ENCODE results near the gene DDX39B.
A peak's percentile ranks its signal among the peaks of the same experiment; 100 is the strongest.
"Not testable (repeated sequence)": the region's sequence is repeated elsewhere in the genome, so short reads cannot be mapped to it uniquely, and the experiment has no call there.

DDX39B gene

GRCh38 chr6:31569861-31570536, 28.2 kb upstream of the DDX39B start:
- Mint-ChIP-seq H3K36me3 (peaks cover 15% of the 10 kb centered on the region), H3K27ac (peak overlapping the region; percentile 40), H3K4me3 (no peak overlapping the region), H3K27me3 (peaks cover 22% of the 10 kb centered on the region), H3K9me3 (no peaks in the 10 kb centered on the region), H3K4me1 (peaks cover 85% of the 10 kb centered on the region)
- CTCF ChIA-PET = interaction anchor here (0.9 to 27.0 kb wide), 4 partner anchors 9 to 24 kb away, joined by 3 to 780 read pairs (median 16); partner anchors contain the start of genes LST1 and NCR3
- no peak for DNase-seq

- peak; percentile 84 for DNase-seq
- peak overlapping the region; percentile 27 for H3K4me3 Mint-ChIP-seq
- H3K27me3 Mint-ChIP-seq = peaks cover 33% of the 10 kb centered on the region
- H3K4me1 Mint-ChIP-seq = peaks cover 73% of the 10 kb centered on the region
- peaks cover 21% of the 10 kb centered on the region for H3K36me3 Mint-ChIP-seq
- peak overlapping the region; percentile 85 for H3K27ac Mint-ChIP-seq
- CTCF ChIA-PET = interaction anchor here (1.0 to 27.0 kb wide), 5 partner anchors 9 to 25 kb away, joined by 4 to 780 read pairs (median 9); partner anchors contain the start of genes LST1, LTB and NCR3
- no peaks in the 10 kb centered on the region for H3K9me3 Mint-ChIP-seq
These were observed 26.7 kb upstream of the DDX39B start for GRCh38 chr6:31568537-31568961.

- Mint-ChIP-seq H3K27ac (peak overlapping the region; percentile 85), H3K36me3 (peaks cover 22% of the 10 kb centered on the region), H3K4me3 (peak overlapping the region; percentile 13), H3K4me1 (peaks cover 71% of the 10 kb centered on the region), H3K9me3 (no peaks in the 10 kb centered on the region), H3K27me3 (peaks cover 33% of the 10 kb centered on the region)
- CTCF ChIA-PET = interaction anchor here (1.0 to 27.0 kb wide), 6 partner anchors 9 to 26 kb away, joined by 4 to 780 read pairs (median 8); partner anchors contain the start of genes LST1, LTB and NCR3
- peak; percentile 52 for DNase-seq
These were observed 25.9 kb upstream of the DDX39B start for GRCh38 chr6:31567531-31568370.

- peak overlapping the region; percentile 63 for H3K4me3 Mint-ChIP-seq
- no peaks in the 10 kb centered on the region for H3K9me3 Mint-ChIP-seq
- H3K36me3 Mint-ChIP-seq = peaks cover 61% of the 10 kb centered on the region
- H3K27ac Mint-ChIP-seq = peak overlapping the region; percentile 91
- CTCF ChIA-PET = interaction anchor here (2.5 to 17.7 kb wide), 2 partner anchors 10 to 28 kb away, joined by 12 to 1087 read pairs; partner anchors contain the start of genes LST1, LTB, NCR3 and TNF
- no peak for DNase-seq
- peaks cover 73% of the 10 kb centered on the region for H3K4me1 Mint-ChIP-seq
- peaks cover 30% of the 10 kb centered on the region for H3K27me3 Mint-ChIP-seq
These were observed 18.9 kb upstream of the DDX39B start for GRCh38 chr6:31560697-31561058.

GRCh38 chr6:31559958-31560696, 18.3 kb upstream of the DDX39B start:
- H3K9me3 Mint-ChIP-seq = no peaks in the 10 kb centered on the region
- DNase-seq = peak; percentile 69
- H3K27ac Mint-ChIP-seq = peak overlapping the region; percentile 91
- peaks cover 57% of the 10 kb centered on the region for H3K36me3 Mint-ChIP-seq
- peak overlapping the region; percentile 63 for H3K4me3 Mint-ChIP-seq
- CTCF ChIA-PET = interaction anchor here (1.0 to 17.7 kb wide), 4 partner anchors 9 to 29 kb away, joined by 4 to 1087 read pairs (median 8); partner anchors contain the start of genes ATP6V1G2, LST1, LTB and NCR3
- peaks cover 24% of the 10 kb centered on the region for H3K27me3 Mint-ChIP-seq
- peaks cover 70% of the 10 kb centered on the region for H3K4me1 Mint-ChIP-seq

- peak overlapping the region; percentile 91 for H3K27ac Mint-ChIP-seq
- peak overlapping the region; percentile 63 for H3K4me3 Mint-ChIP-seq
- CTCF ChIA-PET = interaction anchor here (1.0 to 17.7 kb wide), 5 partner anchors 8 to 304 kb away, joined by 4 to 1087 read pairs (median 5); partner anchors contain the start of genes ATP6V1G2, LST1, LTB and NCR3
- DNase-seq = no peak
- H3K4me1 Mint-ChIP-seq = peaks cover 73% of the 10 kb centered on the region
- no peaks in the 10 kb centered on the region for H3K9me3 Mint-ChIP-seq
- H3K36me3 Mint-ChIP-seq = peaks cover 54% of the 10 kb centered on the region
- peaks cover 19% of the 10 kb centered on the region for H3K27me3 Mint-ChIP-seq
These were observed 17.8 kb upstream of the DDX39B start for GRCh38 chr6:31559606-31559957.

- Mint-ChIP-seq H3K36me3 (peaks cover 54% of the 10 kb centered on the region), H3K4me1 (peaks cover 73% of the 10 kb centered on the region), H3K4me3 (peak overlapping the region; percentile 63), H3K27ac (peak overlapping the region; percentile 91), H3K27me3 (peaks cover 15% of the 10 kb centered on the region), H3K9me3 (no peaks in the 10 kb centered on the region)
- CTCF ChIA-PET = interaction anchor here (1.1 to 17.7 kb wide), 4 partner anchors 12 to 304 kb away, joined by 4 to 1087 read pairs (median 8); partner anchors contain the start of genes ATP6V1G2, LST1, LTB and NCR3
- DNase-seq = peak; percentile 69
These were observed 17.1 kb upstream of the DDX39B start for GRCh38 chr6:31558631-31559500.

- CTCF ChIA-PET = interaction anchor here (17.7 kb wide), 1 partner anchor 31 kb away, joined by 1087 read pairs; the partner anchor contains the start of genes LST1, LTB, NCR3 and TNF
- Mint-ChIP-seq H3K4me1 (peaks cover 70% of the 10 kb centered on the region), H3K4me3 (peak overlapping the region; percentile 63), H3K27me3 (peaks cover 11% of the 10 kb centered on the region), H3K36me3 (peaks cover 50% of the 10 kb centered on the region), H3K27ac (peak overlapping the region; percentile 91), H3K9me3 (no peaks in the 10 kb centered on the region)
- no peak for DNase-seq
These were observed 16.5 kb upstream of the DDX39B start for GRCh38 chr6:31558318-31558625.

- Mint-ChIP-seq H3K27me3 (peaks cover 11% of the 10 kb centered on the region), H3K9me3 (no peaks in the 10 kb centered on the region), H3K27ac (peak overlapping the region; percentile 55), H3K4me3 (peak overlapping the region; percentile 41), H3K36me3 (peaks cover 48% of the 10 kb centered on the region), H3K4me1 (peaks cover 66% of the 10 kb centered on the region)
- DNase-seq = no peak
- CTCF ChIA-PET = interaction anchor here (17.7 kb wide), 1 partner anchor 31 kb away, joined by 1087 read pairs; the partner anchor contains the start of genes LST1, LTB, NCR3 and TNF
These were observed 15.9 kb upstream of the DDX39B start for GRCh38 chr6:31557443-31558317.

GRCh38 chr6:31556307-31556706, 14.5 kb upstream of the DDX39B start:
- H3K4me3 Mint-ChIP-seq = no peak overlapping the region
- CTCF ChIA-PET = interaction anchor here (17.7 kb wide), 1 partner anchor 33 kb away, joined by 1087 read pairs; the partner anchor contains the start of genes LST1, LTB, NCR3 and TNF
- no peak overlapping the region for H3K27ac Mint-ChIP-seq
- no peaks in the 10 kb centered on the region for H3K9me3 Mint-ChIP-seq
- peaks cover 44% of the 10 kb centered on the region for H3K36me3 Mint-ChIP-seq
- H3K4me1 Mint-ChIP-seq = peaks cover 69% of the 10 kb centered on the region
- peaks cover 4% of the 10 kb centered on the region for H3K27me3 Mint-ChIP-seq
- DNase-seq = no peak

- H3K4me3 Mint-ChIP-seq = peak overlapping the region; percentile 18
- peaks cover 59% of the 10 kb centered on the region for H3K4me1 Mint-ChIP-seq
- CTCF ChIA-PET = interaction anchor here (1.0 to 17.7 kb wide), 13 partner anchors 9 to 189 kb away, joined by 3 to 1087 read pairs (median 5); partner anchors contain the start of genes AIF1, DDX39B, LST1 and LTB
- not testable (repeated sequence) for H3K27me3 Mint-ChIP-seq, H3K9me3 Mint-ChIP-seq
- peak overlapping the region; percentile 29 for H3K27ac Mint-ChIP-seq
- peak; percentile 84 for DNase-seq
- H3K36me3 Mint-ChIP-seq = peaks cover 20% of the 10 kb centered on the region
These were observed 9.6 kb upstream of the DDX39B start for GRCh38 chr6:31551371-31551770.

- Mint-ChIP-seq H3K9me3 (no peaks in the 10 kb centered on the region), H3K27ac (peak overlapping the region; percentile 42), H3K36me3 (peaks cover 16% of the 10 kb centered on the region), H3K4me1 (peaks cover 63% of the 10 kb centered on the region), H3K4me3 (peak overlapping the region; percentile 80), H3K27me3 (no peaks in the 10 kb centered on the region)
- CTCF ChIA-PET = interaction anchor here (0.9 to 17.7 kb wide), 5 partner anchors 40 to 375 kb away, joined by 3 to 1087 read pairs (median 3); partner anchors contain the start of genes LST1, LTB, NCR3 and TNF
- no peak for DNase-seq
These were observed 6.7 kb upstream of the DDX39B start for GRCh38 chr6:31548544-31548873.
